NCI-H510A (cell line): Measurements from ENCODE around the gene BUB1.
"Not testable (repeated sequence)": the region's sequence is repeated elsewhere in the genome, so short reads cannot be mapped to it uniquely, and the experiment has no call there.

Experiments used
- DNase-seq: peaks from one replicate; lab custom pipeline; 2025; lab: John Stamatoyannopoulos, UW

BUB1 gene

DNA sequence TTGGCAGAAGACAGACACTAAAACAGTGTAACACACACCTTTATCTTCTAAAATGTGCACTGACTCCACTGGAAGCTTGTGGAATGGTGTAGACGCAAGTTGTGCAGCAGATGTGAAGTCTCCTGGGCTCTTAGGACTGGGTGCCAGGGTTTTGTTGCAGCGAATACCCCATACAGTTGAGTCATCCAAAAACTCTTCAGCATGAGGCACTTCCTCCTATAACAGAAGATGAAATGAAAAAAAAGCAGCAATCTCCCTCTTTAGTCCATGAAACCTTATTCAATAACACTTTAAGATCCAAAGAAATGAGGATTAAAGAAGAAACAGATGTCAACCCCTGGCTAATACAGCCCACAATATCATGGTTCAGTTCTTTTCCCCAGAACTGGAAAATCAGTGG, 22.2 kb downstream of the BUB1 start:
- no peak for DNase-seq

DNA sequence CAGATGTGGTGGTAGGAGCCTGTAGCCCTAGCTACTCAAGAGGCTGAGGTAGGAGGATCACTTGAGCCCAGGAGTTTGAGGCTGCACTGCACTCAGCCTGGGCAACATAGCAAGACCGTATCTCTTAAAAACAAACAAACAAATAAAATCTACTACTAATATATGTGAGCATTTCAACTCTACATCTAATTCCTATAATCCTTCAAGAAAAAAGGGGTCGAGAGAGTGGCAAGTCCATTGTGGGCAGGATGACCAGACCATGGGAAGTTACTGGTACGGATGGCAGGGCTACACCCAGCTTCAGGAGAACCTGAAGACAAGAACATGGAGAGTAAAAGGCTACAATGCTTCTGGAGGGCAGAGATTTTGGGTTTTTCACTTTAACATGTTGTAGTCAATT, 24.0 kb downstream of the BUB1 start:
- DNase-seq, result no peak

DNA sequence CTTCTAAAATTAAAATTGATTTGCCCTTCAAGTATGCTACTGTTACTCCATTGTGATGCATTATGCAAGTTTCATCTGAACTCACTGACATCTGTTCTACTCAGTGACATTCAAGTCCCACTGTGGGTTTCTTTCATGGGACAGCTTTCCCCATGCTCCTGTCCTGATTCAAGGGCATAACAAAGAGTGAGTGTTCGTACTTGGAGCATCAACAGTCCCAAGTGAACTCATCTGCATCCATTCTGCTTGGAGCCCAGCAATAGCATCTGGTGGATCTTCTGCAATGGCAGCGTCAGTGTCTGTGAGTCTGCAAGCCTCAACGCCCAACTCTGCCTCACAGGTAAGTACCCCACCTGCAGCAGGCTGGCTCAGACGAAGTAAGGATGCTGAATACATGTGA, 27.5 kb downstream of the BUB1 start:
- DNase-seq, result no peak

DNA sequence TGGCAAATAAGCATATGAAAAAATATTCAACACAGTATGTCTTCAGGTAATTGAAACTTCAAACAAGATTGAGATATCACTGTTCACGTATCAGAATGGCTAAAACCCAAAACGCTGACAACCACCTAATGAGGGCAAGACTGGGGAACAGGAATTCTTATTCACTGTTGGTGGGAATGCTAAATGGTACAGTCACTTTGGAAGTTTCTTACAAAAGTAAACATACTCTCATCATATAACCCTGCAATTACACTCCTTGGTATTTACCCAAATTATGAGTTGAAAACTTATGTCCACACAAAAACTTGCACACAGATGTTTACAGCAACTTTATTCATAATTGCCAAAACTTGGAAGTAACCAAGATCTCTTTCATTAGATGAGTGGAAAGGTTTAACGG, 30.1 kb downstream of the BUB1 start:
- no peak for DNase-seq

DNA sequence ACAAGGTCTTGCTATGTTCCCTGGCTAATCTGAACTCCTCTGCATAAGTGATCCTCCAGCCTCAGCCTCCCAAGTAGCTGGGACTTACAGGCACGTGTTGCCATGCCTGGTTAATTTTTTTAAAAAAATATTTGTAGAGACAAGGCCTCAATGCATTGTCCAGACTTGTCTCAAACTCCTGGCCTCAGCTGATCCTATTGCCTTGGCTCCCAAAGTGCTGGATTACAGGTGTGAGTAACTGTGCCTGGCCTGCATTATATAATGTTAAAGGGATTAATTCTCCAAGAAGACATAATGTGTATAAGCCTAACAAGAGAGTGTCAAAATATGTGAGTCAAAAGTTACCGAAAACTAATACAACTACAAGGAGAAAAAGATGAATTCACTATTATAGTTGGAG, 32.2 kb downstream of the BUB1 start:
- DNase-seq, result no peak

DNA sequence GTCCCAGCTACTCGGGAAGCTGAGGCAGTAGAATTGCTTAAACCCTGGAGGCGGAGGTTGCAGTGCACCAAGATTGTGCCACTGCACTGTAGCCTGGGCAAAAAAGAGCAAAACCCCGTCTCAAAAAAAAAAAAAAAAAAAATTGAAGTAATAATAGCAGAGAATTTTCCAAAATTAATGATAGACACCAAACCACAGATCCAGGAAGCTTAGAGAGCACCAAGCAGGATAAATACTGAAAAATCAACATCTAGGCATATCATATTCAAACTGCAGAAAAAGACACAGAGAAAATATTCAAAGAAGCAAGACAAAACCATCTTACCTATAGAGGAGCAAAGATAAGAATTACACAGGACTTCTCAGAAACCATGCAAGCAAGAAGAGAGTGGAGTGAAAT, 33.5 kb downstream of the BUB1 start:
- no peak for DNase-seq

DNA sequence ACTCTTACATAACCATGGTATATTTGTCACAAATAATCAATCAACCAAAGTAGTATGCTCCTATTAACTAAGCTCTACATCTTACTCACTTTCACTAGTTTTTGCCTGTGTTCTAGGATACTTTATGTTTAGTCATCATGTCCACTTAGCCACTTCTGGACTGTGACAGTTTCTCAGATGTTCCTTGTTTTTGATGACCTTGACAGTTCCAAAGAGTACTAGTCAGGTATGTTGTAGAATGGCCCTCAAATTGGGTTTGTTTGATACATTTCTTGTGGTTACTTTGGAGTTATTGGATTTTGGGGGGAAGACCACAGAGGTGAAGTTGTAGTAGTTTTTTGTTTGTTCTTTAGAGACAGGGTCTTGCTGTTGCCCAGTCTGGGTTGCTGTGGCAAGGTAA, 35.5 kb downstream of the BUB1 start:
- DNase-seq, result no peak

DNA sequence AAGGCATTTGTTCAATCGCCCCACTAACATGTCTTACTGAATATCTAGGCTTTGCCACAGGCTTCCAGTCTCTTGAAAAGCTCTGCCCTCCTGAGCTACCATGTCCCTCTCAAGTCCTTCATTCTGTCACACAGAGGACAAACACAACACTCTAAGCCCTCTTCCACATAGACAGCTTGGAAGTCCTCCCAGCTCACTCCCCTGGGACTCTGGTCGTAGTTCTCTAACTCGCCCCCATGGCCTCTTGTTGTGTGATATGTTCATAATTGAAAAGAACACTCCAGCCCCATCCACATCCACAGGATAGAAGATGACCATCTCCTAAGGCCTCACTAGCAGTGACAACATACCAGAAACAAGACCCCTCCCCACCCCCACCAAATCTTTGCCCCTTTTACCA, 37.9 kb downstream of the BUB1 start:
- DNase-seq, result no peak

DNA sequence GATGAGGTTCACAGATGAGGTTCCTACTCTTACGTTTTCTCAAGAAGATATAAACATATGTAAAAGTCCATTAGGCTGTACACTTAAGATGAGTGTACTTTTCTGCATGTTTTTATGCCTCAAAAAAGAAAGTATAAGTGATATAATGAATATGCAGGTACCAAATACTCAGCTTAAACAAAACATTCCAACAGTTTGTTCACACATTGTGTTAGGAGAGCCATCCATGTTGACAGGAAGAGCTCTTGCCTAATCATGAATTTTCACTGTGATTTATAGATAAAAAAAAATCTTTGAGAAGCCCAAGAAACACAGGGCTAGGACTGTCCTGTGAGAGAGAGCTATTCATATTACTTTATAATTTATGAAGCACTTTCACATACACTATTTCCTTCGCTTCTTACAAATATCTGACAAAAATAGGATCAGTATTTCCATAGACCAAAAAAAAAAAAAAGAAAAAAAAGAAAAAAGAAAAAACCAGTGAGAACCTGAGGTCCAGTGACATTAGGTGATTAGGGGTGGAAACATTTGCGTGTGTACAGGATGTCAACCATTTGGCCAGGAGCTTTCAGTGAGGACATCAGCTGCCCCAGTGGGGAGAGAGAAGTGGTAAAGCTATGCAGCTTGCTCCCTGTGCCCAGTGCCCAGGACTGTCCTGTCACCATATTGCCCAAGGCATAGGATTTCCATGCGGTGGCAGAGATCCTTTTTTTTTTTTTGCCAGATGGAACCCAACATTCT, 38.7 kb downstream of the BUB1 start:
- DNase-seq, result no peak

DNA sequence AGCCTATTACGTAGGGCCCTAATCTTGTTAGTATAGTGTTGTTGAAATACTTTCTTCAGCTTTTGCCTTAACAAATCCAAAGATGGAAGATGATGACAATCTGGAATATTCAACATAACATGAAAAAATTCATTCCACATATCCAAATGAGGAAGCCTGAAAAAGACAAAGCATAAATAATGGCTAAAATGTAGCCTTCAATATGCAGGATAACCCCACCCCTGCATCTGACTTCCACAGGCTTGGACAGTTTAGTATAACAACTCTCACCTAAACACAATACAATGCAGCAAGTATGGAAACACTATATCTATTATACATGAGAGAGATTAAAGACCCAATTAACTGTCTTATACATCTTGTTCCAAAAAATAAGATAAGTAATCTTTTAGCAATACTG, 39.9 kb downstream of the BUB1 start:
- DNase-seq, result no peak

DNA sequence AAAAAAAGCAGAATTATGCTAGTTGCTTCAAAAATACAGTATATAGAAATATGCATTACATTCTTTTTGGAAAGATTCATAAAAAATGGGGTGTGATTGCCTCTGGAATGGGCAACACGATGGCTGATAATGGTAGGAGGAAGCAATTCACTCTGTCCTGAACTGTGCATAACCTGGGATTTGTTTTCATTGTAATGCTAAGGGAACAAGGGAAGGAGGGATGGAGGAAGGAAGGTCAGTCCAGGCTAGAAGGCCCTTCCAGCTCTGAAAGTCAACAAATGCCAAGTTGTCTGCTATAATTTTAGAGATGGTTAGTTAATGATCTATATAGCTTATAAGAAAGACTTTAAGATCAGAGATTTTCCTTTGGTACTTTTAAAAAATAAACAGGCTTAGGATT, 40.8 kb downstream of the BUB1 start:
- DNase-seq, result no peak

DNA sequence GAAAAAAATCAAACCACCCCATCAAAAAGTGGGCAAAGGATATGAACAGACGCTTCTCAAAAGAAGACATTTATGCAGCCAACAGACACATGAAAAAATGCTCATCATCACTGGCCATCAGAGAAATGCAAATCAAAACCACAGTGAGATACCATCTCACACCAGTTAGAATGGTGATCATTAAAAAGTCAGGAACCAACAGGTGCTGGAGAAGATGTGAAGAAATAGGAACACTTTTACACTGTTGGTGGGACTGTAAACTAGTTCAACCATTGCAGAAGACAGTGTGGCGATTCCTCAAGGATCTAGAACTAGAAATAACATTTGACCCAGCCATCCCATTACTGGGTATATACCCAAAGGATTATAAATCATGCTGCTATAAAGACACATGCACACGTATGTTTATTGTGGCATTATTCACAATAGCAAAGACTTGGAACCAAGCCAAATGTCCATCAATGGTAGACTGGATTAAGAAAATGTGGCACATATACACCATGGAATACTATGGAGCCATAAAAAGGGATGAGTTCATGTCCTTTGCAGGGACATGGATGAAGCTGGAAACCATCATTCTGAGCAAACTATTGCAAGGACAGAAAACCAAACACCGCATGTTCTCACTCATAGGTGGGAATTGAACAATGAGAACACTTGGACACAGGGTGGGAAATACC, 41.8 kb downstream of the BUB1 start:
- DNase-seq, result not testable (repeated sequence)

DNA sequence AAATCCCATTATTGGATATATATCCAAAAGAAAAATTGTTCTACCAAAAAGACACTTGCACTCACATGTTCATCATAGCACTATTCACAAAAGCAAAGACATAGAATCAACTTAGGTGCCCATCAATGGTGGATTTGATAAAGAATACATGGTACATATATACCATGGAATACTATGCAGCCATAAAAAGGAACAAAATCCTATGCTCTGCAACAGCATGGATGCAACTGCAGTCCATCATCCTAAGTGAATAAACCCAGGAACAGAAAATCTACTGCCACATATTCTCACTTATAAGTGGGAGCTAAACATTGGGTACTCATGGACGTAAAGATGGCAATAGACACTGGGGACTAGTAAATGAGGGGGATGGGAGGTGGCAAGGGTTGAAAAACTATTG, 50.5 kb downstream of the BUB1 start:
- not testable (repeated sequence) for DNase-seq

DNA sequence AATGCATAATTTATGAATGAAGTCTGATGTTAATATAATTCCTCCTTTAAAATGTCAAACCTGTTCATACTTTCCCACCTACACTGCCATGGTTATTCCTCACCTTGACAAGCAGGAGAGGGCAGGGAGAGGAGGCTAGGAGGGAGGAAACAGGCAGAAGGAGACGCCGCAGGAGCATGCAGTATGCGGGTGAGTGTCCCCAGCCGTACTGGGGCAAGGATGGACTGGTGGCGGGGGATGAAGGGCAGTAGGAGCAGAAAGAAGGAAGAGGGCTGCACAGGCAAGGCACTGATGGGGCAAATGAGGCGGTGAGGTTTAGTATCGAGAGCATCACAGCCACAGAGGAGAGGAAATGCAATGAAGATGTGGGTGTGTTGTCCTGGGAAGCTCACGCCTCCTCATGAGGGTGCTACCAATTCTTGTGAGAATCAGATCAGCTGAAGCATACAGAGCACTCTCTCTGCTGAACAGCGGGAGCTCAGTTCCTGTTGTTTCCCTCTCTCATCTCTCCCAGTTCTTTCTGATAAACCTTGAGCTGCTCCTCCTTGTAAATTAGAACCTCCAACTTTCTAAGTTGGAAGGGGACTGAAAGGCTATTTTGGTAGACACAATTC, 58.4 kb downstream of the BUB1 start:
- DNase-seq, result not testable (repeated sequence)

DNA sequence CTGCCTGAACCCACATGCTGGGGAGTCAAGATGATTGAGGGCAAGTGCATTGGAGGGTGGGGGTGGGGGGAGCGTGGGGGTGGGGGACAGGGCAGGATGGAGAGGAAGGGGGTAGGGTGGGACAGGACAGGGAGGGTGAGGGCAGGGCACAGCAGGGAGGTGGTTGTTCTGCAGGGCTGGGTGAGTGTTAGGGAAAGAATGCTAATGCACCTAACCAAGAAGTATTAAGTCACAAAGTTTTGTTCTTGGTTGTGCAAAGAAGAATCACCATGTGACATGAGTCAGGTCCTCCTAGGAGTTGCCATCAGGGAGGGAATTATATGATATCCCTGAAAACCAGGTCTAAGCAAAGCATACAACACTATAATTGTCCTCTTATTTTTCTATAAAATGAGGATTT, 63.9 kb downstream of the BUB1 start:
- DNase-seq, result not testable (repeated sequence)

DNA sequence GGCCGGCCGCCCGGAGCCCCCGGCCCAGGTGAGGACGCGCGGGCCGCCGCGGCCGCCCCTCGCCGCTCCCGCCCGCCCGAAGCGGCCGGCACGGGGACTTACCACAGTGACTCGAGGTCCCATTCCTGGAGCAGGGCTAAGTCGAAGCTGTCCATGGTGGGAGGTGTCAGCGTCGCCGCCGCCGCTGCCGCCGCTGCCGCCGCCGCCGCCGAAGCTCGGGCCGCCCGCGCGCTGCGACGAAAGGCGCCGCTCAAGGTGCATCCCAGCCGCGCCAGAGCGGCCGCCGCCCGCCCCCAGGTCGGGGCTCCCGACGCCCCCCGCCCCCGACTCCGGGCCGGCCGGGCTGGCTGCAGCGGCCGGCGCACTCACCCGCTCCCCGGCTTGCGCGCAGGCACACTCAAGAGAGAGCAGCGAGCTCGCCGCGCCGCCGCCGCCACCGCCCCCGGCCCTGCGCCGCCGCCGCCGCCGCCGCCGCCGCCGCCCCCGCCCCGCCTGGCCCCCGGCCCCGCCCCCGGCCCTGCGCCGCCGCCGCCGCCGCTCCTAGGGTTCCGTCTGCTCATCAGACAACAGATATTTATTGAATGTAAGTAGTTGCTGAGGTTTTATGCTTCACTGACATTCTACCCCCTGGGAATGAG, 67.1 kb downstream of the BUB1 start:
- DNase-seq, result not testable (repeated sequence)

DNA sequence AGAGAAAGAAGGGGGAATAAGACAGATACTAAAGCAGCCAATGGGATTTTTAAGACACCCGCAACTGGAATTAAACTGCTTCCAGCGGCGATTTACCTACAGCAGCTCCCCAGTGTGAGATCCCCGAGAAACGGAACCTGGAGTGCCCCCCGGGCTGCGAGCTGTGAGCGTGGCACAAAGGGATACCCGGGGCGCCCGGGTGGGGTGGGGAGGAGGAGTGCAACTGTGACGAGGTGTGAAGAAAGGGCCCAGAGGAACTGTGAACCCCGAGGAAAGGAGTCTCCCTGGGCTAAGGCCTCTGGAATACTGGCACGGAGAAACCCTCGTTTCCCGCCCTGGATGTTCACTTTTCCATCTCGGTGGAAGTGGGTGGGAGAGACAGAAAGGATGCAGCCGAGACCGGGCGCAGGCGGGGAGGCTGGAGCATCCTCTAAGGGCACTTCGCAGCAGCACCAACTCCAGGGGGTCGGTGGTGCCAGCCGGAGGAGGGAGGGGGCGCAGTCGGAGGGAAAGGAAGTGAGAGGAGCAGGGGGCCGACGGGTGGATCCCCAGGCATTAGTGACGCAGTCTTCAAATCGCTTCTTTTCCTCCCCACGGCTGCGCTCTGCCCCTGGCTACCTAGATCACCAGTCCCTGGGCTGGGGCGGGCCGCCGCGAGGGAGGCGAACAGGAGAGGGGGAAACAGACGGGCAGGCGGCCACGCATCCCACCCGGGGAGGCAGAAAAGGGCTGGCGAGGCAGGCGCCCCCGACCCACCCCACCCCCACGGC, 67.8 kb downstream of the BUB1 start:
- not testable (repeated sequence) for DNase-seq

DNA sequence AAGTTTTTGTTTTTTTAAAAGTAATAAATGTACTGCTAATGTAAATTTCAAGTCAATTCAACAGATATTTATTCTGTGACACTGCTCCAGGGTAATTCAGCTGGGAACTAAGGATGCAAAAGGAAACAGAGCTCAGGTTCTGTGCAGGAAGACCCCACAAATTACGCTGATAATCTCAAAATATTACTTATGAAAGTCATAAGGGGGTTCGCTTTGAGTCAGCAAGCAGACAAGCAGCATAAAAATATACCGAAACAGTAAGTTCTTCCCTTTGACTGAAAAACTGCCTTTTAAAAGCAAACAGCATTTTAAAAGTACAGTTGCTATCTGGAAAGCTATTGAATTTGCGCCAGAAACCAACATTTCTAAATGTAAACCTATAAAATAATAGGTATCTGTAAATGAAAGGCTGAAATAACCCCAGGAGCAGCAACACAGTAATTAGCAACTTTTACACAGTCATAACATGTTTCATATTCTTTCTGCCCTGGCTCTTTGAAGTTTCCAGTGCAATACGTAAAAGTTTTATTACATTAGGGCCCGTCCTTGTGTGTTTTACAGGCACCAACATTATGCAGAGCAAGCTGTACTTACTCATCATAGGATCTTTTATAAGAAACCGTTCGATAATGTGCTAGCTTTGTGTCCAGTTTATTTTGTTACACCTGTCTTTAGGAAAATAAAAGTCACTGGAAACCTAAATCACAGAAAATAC, 68.9 kb downstream of the BUB1 start:
- not testable (repeated sequence) for DNase-seq

DNA sequence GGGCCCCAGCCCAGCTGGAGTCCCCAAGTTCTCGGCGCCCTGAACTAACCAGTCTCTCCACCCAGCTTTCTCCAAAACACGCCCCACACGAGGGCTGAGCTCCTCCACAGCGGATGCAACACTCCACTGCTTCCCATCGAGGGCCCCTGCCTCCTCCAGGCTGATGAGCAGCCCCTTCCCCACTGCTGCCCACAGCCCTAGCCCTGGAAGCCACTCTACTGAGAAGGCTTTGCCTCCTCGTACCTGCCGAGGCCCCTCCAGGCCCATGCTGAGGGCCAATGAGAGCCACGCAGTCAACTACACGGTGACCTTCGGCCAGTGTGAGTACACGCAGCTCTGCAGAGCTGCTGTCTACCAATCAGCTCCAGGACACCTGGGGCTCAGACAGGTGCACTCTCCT, 72.8 kb downstream of the BUB1 start:
- not testable (repeated sequence) for DNase-seq

DNA sequence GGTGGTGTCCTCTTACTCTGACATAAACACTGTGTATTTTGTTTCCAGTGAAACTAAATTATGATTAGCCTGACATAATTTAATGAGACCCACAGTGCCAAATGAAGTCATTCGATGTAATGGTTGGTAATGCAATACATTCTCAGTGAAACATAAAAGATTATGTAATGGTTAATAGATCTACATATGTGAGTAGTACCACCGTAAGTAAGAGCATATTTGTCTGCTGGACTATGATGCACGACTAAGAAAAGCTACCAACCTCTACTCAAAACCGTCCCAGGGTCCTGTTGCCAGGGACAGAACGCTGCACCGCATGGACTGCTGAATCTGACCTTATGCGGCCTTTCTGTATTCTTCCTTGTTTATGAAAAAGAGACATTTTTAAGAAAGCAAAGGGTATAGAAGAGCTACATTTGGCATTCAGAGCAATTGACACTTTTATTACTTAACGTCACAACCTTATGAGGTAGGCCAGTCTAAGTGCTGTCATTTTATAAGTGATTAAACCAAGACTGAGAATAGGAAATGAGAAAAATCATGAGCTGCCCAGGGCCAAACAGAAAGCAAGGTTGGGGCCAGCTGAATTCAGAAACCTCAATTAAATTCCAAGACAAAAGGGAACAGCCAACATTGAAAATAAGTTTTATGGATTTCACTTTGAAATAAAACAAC, 73.8 kb downstream of the BUB1 start:
- DNase-seq, result not testable (repeated sequence)

DNA sequence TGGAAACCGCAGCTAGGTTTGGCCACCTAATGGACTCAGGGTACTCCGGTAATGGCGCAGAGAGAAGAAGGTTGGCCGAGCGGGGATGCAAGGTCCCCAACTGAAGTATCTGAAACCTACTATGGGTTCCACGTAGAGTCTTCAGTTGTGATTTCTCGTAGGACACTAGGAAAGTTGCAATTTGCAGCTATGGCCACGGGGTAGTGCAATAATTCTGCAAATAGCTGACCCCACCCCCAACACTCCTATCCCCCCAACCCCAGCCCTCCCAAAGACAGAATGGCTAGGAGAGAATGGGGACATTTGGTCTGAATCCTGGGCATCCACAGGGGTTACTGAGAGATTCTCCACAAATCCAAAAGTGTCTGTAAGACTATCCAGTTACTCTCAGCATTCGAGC, 75.7 kb downstream of the BUB1 start:
- not testable (repeated sequence) for DNase-seq
